ENCODE results near the gene ADAP1.

ADAP1 gene

GRCh38 chr7:919924-920341, 34.5 kb downstream of the ADAP1 start:
- no peak for DNase-seq

DNA sequence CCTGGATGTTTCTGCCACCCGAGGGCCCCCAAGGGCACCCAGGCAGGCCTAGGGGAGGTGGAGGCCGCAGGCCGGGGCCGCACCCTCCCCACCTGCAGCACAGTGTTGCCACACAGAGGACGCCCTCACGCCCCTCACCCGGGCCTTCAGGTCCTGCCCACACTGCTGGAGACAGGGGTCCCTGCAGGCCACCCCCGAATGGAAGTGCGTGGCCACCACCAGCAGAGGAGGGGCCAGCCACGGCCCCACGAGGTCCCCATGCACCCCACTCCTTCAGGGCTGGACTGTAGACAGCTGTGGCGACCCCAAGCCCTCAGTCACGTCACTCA, 35.4 kb downstream of the ADAP1 start:
- DNase-seq = no peak

DNA sequence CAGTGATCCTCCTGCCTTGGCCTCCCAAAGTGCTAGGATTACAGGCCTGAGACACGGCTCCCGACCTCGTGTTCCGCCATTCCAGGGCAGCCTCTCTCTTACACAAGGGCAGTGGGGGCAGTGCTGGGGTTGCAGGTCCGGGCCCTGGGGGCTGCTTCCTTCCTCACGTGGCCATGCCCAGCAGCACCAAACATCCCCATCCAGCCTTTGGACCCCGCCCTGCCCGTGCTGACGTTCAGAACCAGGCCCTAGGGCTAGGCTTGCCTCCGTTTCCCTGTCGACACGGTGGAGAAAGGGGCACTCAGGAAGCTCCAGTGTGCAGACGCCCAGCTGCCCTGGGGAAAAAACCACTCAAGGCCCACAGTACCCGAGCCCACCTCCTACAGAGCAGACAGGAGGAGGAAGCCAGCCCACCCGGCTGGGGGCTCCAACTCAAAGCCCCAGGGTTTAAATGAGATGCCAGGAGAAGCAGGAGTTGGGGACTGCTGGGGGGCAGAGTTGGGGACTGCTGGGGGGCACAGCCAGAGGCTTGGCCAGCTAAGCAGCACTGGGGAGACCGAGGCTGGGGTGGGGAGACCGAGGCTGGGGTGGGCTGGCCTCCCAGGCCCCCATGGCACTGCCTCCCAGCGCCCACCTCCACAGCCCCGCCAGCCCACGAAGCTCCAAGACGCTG, 35.9 kb downstream of the ADAP1 start:
- no peak for DNase-seq

GRCh38 chr7:918118-918425, 36.4 kb downstream of the ADAP1 start:
- DNase-seq = no peak

DNA sequence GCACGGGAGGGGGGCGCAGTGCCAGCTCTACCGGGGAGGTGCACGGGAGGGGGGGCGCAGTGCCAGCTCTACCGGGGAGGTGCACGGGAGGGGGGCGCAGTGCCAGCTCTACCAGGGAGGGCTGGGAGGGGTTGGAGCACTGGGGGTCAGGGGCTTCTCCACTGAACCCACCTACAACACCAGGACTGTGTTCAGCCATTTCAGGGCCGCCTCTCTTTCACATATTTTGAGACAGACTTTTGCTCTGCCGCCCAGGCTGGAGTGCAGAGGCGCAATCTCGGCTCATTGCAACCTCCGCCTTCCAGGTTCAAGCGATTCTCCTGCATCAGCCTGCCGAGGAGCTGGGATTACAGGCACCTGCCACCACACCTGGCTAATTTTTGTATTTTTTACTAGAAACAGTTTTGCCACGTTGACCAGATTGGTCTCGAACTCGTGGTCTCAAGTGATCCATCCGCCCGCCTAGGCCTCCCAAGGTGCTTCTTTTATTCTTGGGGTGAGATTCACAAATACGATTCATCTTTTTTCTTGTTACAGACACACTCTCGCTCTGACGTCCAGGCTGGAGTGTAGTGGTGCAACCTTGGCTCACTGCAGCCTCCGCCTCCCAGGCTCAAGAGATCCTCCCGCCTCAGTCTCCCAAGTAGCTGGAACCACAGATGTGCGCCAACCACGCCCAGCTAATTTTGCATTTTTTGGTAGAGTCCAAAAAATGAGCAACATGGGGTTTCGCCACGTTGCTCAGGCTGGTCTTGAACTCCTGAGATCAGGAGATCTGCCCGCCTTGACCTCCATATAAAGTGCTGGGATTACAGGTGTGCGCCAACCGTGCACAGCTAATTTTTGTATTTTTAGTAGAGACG, 37.0 kb downstream of the ADAP1 start:
- no peak for DNase-seq

DNA sequence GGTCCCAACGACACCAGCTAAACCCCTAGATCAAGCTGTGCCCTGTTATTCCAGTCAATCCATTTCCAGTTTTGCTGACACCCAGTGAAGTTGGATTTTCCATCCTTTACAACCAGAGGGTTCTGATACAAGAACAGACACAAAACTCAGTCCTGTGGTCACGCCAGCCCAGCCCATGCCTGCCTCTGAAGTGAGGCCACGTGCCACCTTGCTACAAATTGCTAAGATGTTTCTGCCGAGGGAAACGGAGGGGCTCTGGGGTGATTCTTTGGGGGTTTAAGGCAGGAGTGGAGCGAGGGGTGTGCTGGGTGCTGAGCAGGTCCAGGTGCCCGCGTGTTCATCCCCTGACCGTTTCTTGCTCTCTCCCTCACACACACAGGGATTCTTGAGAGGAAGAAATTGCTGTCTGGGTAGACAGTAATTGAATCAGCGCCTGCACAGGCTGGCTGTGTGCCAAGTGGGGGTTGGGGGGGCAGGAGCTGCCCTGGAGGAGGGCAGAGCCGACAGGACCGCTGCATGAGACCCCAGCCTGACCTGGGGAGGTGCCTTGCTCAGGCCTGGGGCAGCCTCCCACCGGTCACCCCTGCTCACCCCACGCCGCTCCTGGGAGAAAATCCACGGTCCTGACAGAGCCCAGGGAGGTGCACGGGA, 38.1 kb downstream of the ADAP1 start:
- peak; percentile 69 for DNase-seq

DNA sequence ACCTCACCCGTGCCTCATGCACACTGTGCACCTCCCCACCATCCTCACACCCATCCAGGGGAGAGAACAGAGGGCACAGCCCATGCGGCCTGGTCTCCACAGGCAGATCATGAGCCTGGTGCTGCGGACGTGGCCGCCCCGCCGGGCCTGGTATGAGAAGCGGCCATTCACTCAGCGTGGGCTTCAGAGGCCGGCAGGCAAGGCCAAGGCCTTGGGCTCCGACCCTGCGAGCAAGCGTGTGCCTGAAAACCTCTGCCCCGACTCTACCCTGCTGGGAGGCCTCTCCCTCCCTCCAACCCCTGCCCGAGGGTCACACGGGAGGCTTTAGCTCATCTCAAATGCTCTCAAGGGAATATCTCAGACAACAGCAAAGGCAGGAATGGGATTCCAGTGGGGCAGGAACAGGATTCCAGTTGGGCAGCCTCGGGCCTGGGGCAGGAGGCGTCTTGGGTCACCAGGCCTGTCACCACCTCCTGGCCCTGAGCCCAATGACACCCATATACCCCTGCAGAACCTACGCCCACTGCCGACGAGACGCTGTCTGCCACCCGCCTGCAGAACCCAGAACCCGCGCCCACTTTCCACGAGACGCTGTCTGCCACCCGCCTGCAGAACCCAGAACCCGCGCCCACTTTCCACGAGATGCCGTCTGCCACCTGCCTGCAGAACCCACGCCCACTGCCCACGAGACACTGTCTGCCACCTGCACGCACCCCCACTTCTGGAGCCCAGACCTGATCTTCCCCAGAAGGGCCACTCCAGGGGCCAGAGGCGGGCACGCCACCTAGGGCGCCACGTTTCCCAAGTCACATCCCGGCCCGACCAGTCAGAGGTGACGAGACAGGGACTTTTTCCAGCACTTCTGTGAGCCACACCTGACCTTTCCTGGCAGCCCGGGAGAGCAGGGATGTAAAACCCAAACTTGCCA, 38.9 kb downstream of the ADAP1 start:
- DNase-seq = peak; percentile 48

GRCh38 chr7:914521-915194, 39.8 kb downstream of the ADAP1 start:
- no peak for DNase-seq

DNA sequence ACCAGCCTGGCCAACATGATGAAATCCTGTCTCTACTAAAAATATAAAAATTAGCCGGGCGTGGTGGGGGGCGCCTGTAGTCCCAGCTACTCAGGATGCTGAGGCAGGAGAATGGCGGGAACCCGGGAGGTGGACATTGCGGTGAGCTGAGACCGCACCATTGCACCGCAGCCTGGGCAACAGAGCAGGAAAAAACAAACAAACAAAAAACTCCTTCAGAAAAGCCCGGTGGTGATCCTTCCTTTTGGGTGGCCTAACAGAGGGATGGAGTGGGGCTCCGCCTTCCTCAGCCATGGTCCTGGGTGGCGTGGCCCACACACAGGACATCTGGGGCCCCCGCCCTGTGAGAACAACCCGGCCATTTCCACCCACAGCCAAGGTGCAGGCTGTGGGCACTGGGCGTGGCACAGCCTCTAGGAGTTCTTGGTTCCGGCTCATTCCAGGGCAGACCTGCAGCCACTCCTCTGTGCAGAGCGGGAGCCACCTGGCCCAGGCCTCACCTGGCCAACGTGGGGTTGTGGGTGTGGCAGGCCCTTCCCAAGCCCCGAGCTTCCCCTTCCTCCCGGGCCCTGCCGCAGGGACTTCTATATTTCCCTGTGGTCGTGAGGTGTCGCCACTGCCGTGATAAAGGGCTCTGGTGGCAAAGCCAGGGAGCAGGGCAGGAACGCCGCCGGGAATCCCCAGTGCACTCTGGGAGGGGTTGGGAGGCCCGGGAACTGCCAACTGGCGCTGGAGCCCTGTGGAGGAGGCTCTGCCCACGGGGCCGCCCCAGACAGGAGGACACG, 40.6 kb downstream of the ADAP1 start:
- DNase-seq = no peak

DNA sequence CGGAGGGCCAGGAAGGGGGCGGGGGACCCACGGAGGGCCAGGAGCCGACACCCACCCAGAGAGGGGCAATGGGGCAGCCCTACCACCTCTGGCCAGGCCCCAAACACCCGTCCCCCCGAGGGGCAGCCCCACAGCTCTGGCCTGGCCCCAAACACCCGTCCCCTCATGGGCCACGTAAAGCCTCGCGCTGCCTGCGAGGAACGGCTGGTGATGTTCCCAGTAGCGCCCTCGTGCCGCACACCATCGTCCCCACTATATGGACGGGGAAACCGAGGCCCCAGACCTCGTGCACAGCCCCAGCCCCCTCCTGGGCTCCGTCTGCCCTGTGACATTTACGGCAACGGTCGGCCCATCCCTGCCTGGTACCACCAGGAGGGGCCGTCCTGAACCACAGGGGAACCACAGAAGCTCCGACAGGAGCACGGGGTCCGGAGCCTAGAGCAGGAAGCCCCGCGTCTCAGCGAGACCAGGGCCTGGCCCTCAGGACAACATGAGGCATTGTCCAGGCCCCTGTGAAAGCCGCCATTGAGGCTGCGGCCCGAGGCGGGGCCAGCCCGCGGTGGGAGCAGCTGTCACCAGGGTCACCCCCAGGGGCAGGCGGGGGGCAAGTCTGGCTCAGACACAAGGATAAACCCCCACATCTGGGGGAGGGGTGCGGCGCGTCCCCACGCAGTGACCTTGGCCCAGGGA, 42.5 kb downstream of the ADAP1 start:
- DNase-seq = no peak

GRCh38 chr7:910931-911431, 43.5 kb downstream of the ADAP1 start:
- no peak for DNase-seq

DNA sequence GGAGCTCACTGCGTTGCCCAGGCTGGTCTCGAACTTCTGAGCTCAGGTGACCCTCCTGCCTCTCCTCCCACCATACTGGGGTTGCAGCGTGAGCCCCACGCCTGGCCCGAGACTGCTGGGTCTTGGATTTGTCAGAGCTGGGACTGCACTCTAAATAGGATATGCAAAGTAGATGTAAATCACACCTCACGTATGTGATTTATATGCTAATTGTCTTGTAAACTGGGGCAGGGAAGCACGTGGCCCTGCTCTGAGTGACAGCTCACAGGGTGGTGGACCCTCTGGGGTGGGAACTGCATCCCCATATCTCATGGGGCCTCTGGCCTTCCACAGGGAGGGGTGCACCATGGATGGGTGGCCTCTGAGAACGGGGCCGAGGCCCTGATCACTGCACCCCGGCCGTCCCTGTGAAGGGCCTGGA, 44.0 kb downstream of the ADAP1 start:
- no peak for DNase-seq

GRCh38 chr7:909358-910329, 44.8 kb downstream of the ADAP1 start:
- peak; percentile 52 for DNase-seq

DNA sequence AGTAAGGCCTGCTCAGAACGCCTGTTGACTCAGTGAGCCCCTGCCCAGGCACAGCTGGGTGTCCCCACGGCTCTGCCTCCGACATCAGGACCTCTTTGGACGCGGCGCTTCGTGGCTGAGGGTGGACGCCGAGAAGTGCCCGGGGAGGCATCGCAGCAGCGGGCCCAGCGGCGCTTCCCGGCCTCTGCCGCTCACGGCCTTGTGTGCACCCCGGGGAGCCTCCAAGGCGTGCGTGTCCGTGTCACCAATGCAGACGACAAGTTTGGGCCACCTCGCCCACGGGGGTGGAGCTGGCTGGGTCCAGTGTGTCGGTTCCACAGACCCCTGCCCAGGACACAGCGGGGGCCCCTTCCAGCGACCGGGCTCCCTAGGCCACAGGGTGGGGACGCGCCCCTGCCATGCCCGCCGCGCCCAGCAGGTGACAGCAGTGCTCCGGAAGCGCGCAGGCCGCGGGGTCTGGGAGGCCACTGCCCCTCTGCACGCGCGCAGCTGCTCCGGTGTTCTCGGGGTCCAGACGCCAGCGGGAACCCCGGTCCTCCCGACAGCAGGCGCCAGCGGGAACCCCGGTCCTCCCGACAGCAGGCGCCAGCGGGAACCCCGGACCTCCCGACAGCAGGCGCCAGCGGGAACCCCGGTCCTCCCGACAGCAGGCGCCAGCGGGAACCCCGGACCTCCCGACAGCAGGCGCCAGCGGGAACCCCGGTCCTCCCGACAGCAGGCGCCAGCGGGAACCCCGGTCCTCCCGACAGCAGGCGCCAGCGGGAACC, 45.7 kb downstream of the ADAP1 start:
- peak; percentile 82 for DNase-seq

DNA sequence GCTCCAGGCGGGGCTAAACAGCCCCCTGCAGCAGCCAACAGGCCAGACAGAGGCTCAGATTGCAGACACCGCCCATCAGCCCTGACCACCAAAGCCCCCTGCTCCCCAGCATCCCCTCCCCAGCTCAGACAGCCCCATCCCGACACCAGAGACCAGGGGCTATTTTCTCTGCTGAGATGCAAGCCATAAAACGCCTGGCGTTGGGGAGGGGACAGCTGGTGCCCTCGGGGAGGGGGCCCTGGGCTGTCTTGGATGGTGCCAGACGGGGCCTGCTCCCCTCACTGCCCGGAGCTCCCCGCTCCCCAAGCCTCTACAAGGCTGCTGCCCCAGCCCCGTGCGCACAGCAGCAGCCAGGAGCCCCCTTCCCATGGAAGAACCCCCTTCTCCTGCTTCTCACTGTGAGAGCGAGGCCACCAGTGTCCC, 46.3 kb downstream of the ADAP1 start:
- no peak for DNase-seq

- DNase-seq = no peak
Measured at GRCh38 chr7:907158-907980, 47.1 kb downstream of the ADAP1 start.

DNA sequence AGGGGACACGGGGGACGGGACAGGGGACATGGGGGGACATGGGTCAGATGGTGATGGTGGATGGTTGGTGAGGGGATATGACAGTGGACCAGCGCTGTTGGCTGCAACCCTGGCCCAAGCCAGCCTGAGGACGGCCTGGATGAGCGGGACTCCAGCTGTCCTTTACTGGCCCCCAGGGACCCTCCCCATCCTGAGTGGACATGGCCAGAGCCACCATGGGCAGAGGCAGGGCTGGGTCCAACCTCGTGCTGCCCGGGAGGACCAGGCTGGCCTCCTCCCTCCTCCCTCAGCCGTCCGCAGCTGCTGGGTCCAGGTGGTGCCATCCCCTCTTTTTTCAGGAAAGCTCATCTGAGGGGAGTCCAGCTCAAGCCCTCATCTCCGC, 47.7 kb downstream of the ADAP1 start:
- no peak for DNase-seq

DNA sequence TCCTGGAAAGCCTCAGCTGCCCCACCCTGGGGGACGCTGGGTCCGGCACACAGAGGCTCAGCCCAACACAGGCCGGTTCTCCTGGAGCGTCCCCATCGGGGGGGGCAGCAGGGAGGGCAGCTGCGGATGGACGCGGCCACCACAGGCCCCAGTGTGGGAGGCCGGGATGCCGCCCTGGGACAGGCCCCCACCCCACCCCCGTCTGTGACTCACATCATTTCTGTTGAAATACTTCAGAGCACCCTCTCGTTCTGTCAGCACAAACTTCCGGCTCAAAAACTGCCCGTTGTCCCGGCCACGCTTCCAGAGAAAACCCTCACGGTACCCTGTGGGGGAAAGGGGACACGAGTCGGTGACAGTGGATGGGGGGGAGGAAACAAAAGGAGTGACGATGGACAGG, 49.6 kb downstream of the ADAP1 start:
- DNase-seq = no peak
